Measurements from ENCODE around the gene ALG2.
A peak's percentile ranks its signal among the peaks of the same experiment; 100 is the strongest.

ALG2 gene, protein sequence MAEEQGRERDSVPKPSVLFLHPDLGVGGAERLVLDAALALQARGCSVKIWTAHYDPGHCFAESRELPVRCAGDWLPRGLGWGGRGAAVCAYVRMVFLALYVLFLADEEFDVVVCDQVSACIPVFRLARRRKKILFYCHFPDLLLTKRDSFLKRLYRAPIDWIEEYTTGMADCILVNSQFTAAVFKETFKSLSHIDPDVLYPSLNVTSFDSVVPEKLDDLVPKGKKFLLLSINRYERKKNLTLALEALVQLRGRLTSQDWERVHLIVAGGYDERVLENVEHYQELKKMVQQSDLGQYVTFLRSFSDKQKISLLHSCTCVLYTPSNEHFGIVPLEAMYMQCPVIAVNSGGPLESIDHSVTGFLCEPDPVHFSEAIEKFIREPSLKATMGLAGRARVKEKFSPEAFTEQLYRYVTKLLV

GRCh38 chr9:99221621-99222415, at the start of gene ALG2, which contains the start of gene SEC61B:
Gene ALG2, minus strand, starts transcription at chr9:99221942. Its CDS starts 48 bp downstream, at chr9:99221894.
Gene SEC61B, plus strand, starts transcription at chr9:99222282. Its CDS starts 82 bp downstream, at chr9:99222364.
- peak; percentile 97 for DNase-seq

- no peak for DNase-seq
Measured at GRCh38 chr9:99270491-99270890, 48.7 kb upstream of the ALG2 start.

DNA sequence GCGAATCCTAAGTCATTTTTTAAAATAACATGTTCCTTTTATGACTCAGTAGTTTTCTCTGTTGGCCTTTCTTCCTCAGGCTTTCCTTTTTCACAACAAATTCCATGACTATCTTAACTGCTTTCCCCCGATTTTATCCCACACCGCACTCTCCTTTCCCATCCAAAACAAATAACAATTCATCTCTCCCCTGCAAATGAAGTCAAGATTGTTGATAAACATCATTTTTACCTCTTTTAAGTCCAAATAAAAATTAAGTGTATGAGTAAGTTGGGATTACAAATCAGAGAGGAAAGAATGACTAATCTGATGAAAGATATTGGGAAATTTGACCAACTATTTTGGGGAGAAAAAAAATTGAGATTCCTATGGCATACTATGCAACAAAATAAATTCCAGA, 47.7 kb upstream of the ALG2 start:
- DNase-seq = no peak

DNA sequence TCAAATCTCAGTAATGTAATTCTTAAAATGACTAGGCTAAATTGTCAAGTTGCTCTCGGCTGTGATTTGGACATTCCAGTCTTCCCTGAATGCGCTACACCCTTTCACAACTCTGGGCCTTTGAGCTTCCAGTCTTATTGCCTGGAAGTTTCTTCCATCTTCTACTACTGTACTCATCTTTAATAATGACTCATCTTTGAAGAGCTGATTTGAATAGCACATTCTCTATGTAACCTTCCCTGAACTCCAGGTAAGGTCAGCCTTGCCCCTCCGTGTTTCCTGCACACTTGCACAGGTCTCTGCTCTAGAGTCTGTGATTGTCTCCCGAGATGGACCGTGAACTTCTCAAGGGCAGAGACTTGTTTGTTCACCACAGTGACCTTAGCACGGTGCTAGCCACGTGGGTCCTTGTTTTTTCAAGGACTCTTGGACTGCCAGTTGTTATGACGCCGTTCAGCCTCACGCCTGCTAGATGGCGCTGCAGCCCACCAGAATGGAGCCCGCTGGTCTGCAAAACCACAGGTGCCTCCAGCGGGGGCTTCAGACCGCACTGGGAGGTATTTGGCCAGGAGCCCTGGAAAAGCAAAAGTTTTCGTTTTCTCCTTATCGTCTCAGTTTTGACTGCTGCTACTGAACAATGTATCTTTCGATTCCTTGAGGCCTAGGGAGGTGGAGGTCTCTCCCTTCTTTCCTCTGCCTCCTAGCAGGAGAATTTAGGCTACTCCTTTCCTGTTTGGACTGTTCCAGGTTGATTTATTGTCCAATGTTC, 44.7 kb upstream of the ALG2 start:
- DNase-seq = peak; percentile 85

GRCh38 chr9:99265691-99266090, 43.9 kb upstream of the ALG2 start:
- DNase-seq = no peak

DNA sequence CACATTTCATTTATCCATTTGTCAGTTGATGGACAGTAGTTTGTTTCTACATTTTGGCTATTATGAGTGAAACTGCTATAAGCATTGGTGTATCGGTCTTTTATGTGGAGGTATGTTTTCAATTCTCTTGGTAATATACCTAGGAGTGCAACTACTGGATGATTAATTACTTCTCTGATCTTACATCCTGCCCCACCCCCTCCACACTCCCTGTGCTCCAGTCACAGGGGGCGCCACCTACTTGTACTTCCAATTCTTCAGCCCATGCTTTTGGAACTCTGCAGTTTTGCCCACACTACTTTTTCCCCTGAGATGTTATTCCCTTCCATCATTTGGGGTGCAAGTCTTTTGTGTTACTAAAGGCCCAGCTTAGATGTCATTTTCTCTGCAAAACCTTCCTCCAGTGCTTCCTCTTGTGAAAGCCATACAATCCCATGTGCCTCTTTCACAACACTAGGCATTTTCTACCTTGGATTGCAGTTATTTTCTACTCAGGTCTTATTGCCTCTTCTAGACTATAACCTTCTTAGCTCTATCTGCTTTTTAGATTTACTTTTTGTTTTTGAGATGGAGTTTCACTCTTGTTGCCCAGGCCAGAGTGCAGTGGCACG, 42.4 kb upstream of the ALG2 start:
- no peak for DNase-seq

GRCh38 chr9:99262949-99263418, 41.2 kb upstream of the ALG2 start:
- DNase-seq = no peak

DNA sequence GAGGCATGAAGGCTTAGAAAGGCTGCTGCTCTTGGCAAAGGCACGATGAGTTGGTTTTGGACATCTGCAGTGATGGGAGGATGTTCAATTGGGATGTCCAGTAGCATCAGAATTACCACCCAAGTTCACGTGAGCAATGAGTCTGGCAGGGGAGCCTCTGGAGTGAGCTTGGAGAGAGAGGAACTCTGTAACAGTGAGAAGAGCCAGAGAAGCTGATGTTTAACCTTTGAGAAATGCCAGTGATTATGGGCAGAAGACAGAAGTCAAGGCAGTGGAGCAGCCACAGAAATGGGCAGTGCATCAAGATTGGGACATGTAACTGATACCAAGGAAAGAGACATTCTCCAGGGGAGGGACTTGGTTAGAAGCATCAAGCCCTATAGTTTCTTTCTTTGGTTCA, 40.2 kb upstream of the ALG2 start:
- no peak for DNase-seq

DNA sequence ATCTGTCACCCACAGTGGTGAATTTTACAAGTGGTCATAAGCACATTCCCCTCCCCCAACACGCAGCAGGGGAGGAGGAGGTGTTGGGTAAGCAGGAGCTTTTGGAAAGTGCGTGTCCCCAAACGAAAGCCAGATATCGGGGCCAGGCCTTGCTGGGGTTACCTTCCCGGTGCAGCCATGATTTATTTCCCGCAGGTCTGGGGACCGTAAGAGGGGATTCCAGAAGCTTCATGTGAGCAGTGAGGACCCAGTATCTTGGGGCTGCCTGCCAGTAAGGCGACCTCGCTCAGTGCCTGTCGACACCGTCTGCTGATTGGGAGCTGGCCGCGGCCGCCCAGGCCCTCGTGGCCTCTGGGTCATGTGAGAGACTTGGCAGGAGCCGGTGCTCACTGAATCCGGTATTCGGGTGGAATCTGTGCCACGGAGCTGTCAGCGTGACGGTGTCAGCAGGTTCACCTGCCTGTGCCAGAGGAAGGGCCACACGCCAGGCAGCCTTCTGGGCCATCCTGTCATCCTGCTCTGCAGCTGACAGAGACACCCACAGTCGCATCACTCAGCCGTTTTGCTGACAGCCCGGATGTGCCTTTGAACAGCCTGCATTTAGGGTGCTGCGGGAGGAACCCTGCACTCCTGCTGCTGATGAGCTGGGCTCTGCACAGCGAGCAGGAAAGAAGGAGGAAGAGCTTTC, 37.6 kb upstream of the ALG2 start:
- peak; percentile 77 for DNase-seq

- DNase-seq = no peak
Measured at GRCh38 chr9:99257723-99258389, 36.1 kb upstream of the ALG2 start.

DNA sequence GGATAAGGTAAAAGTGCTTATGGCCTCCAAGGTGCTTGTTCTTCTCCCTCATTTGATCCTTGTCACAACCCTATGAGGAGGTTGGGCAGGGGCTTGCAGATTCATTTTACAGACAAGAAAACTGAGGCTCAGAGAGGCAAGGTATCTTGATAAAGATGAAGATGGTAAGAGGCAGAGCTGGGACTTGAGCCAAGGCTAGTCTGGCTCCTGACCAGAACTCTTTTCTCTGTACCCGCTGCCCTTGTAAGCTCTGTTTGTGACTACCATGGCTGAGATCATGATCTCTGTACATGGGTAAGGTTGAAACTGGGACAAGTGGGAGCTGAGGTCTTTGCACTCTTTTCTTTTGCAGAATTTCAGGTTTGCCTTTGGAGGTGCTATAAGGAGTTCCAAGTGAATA, 33.9 kb upstream of the ALG2 start:
- DNase-seq = no peak

- DNase-seq = peak; percentile 91
Measured at GRCh38 chr9:99253772-99254431, 32.2 kb upstream of the ALG2 start.

- peak; percentile 70 for DNase-seq
Measured at GRCh38 chr9:99253134-99253533, 31.4 kb upstream of the ALG2 start.

GRCh38 chr9:99251157-99251556, 29.4 kb upstream of the ALG2 start:
- no peak for DNase-seq

DNA sequence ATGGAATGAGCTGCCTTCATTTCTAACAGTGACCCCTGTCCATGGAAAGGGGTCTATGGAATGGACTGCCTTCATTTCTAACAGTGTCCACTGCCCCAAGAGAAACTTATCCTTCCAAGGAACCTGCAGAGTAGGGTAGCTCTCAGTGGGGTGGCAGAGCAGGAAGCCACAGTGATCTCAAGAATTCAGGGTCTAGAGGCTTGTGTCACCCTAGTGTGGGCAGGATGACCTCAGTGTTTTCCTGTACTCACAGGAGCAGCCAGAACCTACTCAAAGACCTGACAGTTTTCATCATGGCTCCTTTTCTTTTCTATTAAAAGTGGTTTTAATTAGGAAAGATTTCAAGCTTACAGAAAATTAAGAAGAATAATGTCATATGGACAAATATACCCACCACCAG, 27.9 kb upstream of the ALG2 start:
- no peak for DNase-seq

DNA sequence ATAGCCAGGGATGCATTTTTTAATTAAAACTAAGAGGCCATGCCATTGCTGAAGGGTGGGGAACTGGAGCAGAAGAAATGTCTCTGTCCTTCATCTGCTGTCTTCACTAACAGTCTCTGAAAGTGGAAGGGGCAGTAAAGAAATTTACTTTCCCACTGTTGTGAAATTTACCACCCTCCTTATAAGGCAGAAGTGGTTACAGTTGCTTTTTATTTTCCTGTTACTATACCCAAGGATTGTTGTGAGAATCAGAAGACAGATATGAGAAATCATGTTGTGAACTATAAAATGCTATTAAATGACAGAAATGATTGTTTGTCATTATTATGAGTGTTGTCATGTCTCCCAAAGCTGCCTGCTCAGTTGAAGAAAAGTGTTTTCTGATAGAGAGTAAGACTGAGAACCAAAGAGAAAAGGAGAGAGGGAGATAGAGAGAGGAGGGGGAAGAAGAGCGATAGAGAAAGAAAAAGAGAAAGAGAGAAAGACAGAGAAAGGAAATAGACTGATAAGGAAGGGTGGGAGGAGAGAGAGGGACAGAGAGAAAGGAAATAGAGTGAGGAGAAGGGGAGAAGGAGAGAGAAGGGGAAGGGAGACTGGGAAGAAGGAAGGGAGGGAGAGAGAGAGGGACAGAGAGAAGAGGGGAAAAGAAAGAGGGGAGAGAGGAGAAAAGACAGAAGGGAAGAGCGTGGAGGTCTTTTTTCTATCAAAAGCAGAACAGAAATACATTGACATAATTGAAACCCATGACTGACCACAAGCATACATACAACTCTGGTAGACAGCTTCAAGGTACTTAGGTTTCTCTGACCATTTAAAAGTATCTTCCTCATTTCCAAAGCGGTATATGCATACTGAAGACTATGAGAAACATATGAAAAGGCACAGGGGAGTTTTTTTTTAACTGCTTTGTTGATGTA, 22.9 kb upstream of the ALG2 start:
- no peak for DNase-seq

DNA sequence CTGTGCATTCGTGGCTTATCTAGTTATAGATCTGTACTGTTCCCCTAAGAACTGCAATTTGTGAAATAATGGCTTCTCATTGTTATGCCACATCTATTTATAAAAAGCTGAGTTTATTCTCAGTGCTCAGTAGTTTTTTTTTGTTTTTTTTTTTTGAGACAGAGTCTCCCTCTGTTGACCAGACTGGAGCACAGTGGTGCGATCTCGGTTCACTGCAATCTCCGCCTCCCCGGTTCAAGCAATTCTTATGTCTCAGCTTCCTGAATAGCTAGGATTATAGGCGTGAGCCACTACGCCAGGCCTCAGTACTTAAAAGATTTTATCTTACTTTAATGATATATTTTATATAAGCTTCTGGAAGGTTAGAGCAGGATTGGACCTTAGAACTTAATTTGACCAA, 19.4 kb upstream of the ALG2 start:
- DNase-seq = no peak

- DNase-seq = no peak
Measured at GRCh38 chr9:99239341-99240060, 17.8 kb upstream of the ALG2 start.

DNA sequence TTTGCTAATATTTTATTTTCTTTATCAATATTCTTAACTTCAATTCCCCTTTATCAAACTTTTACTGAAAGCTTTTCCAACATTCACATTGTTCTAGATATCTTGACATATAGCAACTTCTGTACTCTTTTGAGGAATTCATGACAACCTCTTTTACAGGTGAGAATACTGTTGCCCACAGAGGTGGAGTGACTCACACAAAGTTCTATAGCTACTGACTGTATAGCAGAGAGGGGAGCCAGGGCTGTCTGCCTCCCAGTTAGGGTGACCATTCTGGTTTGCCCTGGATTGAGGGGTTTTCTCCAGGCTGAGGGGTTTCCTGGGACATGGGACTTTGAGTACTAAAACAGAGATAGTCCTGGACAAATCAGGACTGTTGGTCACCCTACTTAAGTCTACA, 16.6 kb upstream of the ALG2 start:
- DNase-seq = no peak

Measured in activated effector memory CD4-positive, alpha-beta T cell treated with anti-CD3 and anti-CD28 coated beads, Interleukin-2, amount 50 U/mL, for 16 hours (primary cell).